ENCODE results near the gene KAT6B. TPM values are rescaled to one million over a fixed set of nuclear protein-coding genes. Genes with fewer than 3 reads are reported as not detected.

KAT6B gene
- total and polyA plus RNA-seq, 7 donors, result 5.8 to 77.0 (median 49.9) TPM

- Histone ChIP-seq H3K9me3 (no peaks in the 10 kb centered on the region), H3K27me3 (no peaks in the 10 kb centered on the region), H3K4me1 (peaks cover 0 to 6% (median 2%) of the 10 kb centered on the region in 4 donors), H3K4me3 (no peak overlapping the region), H3K36me3 (no peaks in the 10 kb centered on the region), H3K27ac (peak overlapping the region in 1 of 4 donors; percentile 25)
- intact Hi-C loops (cut with DNase I), result no loop called here
- no peak for DNase-seq
- 92 to 96% methylated on average over 4 of the region's 4 CpGs for WGBS, 2 donors
- TF ChIP-seq POLR2AphosphoS5 (IDR thresholded peaks at IDR 0.05) (no peak), POLR2A (IDR thresholded peaks at IDR 0.05) (no peak), EP300 (IDR thresholded peaks at IDR 0.05) (no peak), CTCF (IDR thresholded peaks at IDR 0.05) (no peak)
Measured at GRCh38 chr10:75065076-75065475, 238.7 kb downstream of the KAT6B start.

GRCh38 chr10:75066271-75066670, 239.9 kb downstream of the KAT6B start:
- intact Hi-C loops (cut with DNase I), result no loop called here
- 91 to 92% methylated on average over 5 of the region's 5 CpGs for WGBS, 2 donors

GRCh38 chr10:75067272-75067671, 240.9 kb downstream of the KAT6B start:
- Histone ChIP-seq H3K36me3 (no peaks in the 10 kb centered on the region), H3K27me3 (no peaks in the 10 kb centered on the region), H3K4me3 (no peak overlapping the region), H3K27ac (no peak overlapping the region), H3K9me3 (no peaks in the 10 kb centered on the region), H3K4me1 (peaks cover 0 to 6% (median 2%) of the 10 kb centered on the region in 4 donors)
- 89 to 90% methylated on average over 7 of the region's 7 CpGs for WGBS, 2 donors
- intact Hi-C loops (cut with DNase I), result no loop called here
- no peak for TF ChIP-seq EP300 (IDR thresholded peaks at IDR 0.05)
- no peak for TF ChIP-seq POLR2A (IDR thresholded peaks at IDR 0.05)
- no peak for DNase-seq

More at GRCh38 chr10:75066271-75066670, 239.9 kb downstream of the KAT6B start:
- Histone ChIP-seq H3K36me3 (no peaks in the 10 kb centered on the region), H3K4me3 (no peak overlapping the region), H3K27me3 (no peaks in the 10 kb centered on the region), H3K27ac (no peak overlapping the region), H3K4me1 (peaks cover 0 to 6% (median 2%) of the 10 kb centered on the region in 4 donors), H3K9me3 (no peaks in the 10 kb centered on the region)
- TF ChIP-seq POLR2A (IDR thresholded peaks at IDR 0.05), result no peak
- no peak for TF ChIP-seq CTCF (IDR thresholded peaks at IDR 0.05)
- TF ChIP-seq POLR2AphosphoS5 (IDR thresholded peaks at IDR 0.05), result no peak
- TF ChIP-seq EP300 (IDR thresholded peaks at IDR 0.05), result no peak
- no peak for DNase-seq

- WGBS, 2 donors, result 68 to 81% methylated on average over 6 of the region's 6 CpGs
- Histone ChIP-seq H3K4me3 (no peak overlapping the region), H3K27me3 (no peaks in the 10 kb centered on the region), H3K9me3 (no peaks in the 10 kb centered on the region), H3K27ac (no peak overlapping the region), H3K36me3 (no peaks in the 10 kb centered on the region), H3K4me1 (peaks cover 0 to 6% (median 2%) of the 10 kb centered on the region in 4 donors)
- intact Hi-C loops (cut with DNase I), result no loop called here
- no peak for TF ChIP-seq POLR2AphosphoS5 (IDR thresholded peaks at IDR 0.05)
- TF ChIP-seq EP300 (IDR thresholded peaks at IDR 0.05), result no peak
- no peak for TF ChIP-seq POLR2A (IDR thresholded peaks at IDR 0.05)
- no peak for TF ChIP-seq CTCF (IDR thresholded peaks at IDR 0.05)
- no peak for DNase-seq
Measured at GRCh38 chr10:75068523-75068922, 242.1 kb downstream of the KAT6B start.

- H3K36me3 ChIP-seq, result no peaks in the 10 kb centered on the region
- WGBS, 2 donors, result 85 to 89% methylated on average over 11 of the region's 11 CpGs
- no peaks in the 10 kb centered on the region for H3K9me3 ChIP-seq
- intact Hi-C loops (cut with DNase I), result no loop called here
- no peak overlapping the region for H3K27ac ChIP-seq
- TF ChIP-seq POLR2A (IDR thresholded peaks at IDR 0.05), result no peak
- TF ChIP-seq CTCF (IDR thresholded peaks at IDR 0.05), result no peak
- no peak for TF ChIP-seq POLR2AphosphoS5 (IDR thresholded peaks at IDR 0.05)
- TF ChIP-seq EP300 (IDR thresholded peaks at IDR 0.05), result no peak
- H3K27me3 ChIP-seq, result no peaks in the 10 kb centered on the region
- H3K4me1 ChIP-seq, result no peaks in the 10 kb centered on the region
- no peak for DNase-seq
- no peak overlapping the region for H3K4me3 ChIP-seq
Measured at GRCh38 chr10:75070476-75070875, 244.1 kb downstream of the KAT6B start.

Data from sigmoid colon (tissue), 7 donors.